AG08395 (cell line): Measurements from ENCODE around the gene CNN3.
"Not testable (repeated sequence)": the region's sequence is repeated elsewhere in the genome, so short reads cannot be mapped to it uniquely, and the experiment has no call there.

Source experiments
- DNase-seq: peaks from one replicate; pipeline ENCODE4 v3.0.0; 2012; ENCODE audit warnings: mixed read lengths, low spot score

CNN3 gene

GRCh38 chr1:94949681-94950661, 23.1 kb upstream of the CNN3 start:
- DNase-seq: no peak

GRCh38 chr1:94947437-94947836, 20.5 kb upstream of the CNN3 start:
- DNase-seq: peak; percentile 87

- DNase-seq: no peak
Observed at GRCh38 chr1:94946886-94947285, 20.0 kb upstream of the CNN3 start.

- DNase-seq: no peak
Observed at GRCh38 chr1:94942171-94943128, 15.5 kb upstream of the CNN3 start.

GRCh38 chr1:94941480-94941879, 14.6 kb upstream of the CNN3 start:
- DNase-seq: not testable (repeated sequence)

GRCh38 chr1:94940738-94941137, 13.8 kb upstream of the CNN3 start:
- no peak for DNase-seq

GRCh38 chr1:94937820-94938219, 10.9 kb upstream of the CNN3 start:
- no peak for DNase-seq

GRCh38 chr1:94936861-94937620, 10.1 kb upstream of the CNN3 start:
- no peak for DNase-seq

GRCh38 chr1:94935476-94935875, 8.6 kb upstream of the CNN3 start:
- DNase-seq: no peak

- DNase-seq: no peak
Observed at GRCh38 chr1:94935034-94935433, 8.1 kb upstream of the CNN3 start.

GRCh38 chr1:94934551-94934950, 7.6 kb upstream of the CNN3 start:
- DNase-seq: no peak

GRCh38 chr1:94931254-94931841, 4.4 kb upstream of the CNN3 start:
- no peak for DNase-seq

GRCh38 chr1:94929351-94930217, 2.7 kb upstream of the CNN3 start:
- no peak for DNase-seq

GRCh38 chr1:94928293-94928939, 1.5 kb upstream of the CNN3 start:
- DNase-seq: no peak

GRCh38 chr1:94927405-94928175, 680 bp upstream of the CNN3 start:
- DNase-seq: no peak

- peak; percentile 56 for DNase-seq
Observed at GRCh38 chr1:94926126-94926914, 590 bp downstream of the CNN3 start.

- peak; percentile 85 for DNase-seq
Observed at GRCh38 chr1:94925561-94926125, 1.3 kb downstream of the CNN3 start.

GRCh38 chr1:94925004-94925403, 1.9 kb downstream of the CNN3 start:
- no peak for DNase-seq
